Measurements from ENCODE around the gene ZBTB46. TPM values are rescaled to one million over a fixed set of nuclear protein-coding genes. Genes with fewer than 3 reads are reported as not detected.
"Not testable (repeated sequence)": the region's sequence is repeated elsewhere in the genome, so short reads cannot be mapped to it uniquely, and the experiment has no call there.

Gene ZBTB46, protein sequence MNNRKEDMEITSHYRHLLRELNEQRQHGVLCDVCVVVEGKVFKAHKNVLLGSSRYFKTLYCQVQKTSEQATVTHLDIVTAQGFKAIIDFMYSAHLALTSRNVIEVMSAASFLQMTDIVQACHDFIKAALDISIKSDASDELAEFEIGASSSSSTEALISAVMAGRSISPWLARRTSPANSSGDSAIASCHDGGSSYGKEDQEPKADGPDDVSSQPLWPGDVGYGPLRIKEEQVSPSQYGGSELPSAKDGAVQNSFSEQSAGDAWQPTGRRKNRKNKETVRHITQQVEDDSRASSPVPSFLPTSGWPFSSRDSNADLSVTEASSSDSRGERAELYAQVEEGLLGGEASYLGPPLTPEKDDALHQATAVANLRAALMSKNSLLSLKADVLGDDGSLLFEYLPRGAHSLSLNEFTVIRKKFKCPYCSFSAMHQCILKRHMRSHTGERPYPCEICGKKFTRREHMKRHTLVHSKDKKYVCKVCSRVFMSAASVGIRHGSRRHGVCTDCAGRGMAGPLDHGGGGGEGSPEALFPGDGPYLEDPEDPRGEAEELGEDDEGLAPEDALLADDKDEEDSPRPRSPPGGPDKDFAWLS
- 41.2 and 67.4 TPM in 2 replicates for total RNA-seq

DNA sequence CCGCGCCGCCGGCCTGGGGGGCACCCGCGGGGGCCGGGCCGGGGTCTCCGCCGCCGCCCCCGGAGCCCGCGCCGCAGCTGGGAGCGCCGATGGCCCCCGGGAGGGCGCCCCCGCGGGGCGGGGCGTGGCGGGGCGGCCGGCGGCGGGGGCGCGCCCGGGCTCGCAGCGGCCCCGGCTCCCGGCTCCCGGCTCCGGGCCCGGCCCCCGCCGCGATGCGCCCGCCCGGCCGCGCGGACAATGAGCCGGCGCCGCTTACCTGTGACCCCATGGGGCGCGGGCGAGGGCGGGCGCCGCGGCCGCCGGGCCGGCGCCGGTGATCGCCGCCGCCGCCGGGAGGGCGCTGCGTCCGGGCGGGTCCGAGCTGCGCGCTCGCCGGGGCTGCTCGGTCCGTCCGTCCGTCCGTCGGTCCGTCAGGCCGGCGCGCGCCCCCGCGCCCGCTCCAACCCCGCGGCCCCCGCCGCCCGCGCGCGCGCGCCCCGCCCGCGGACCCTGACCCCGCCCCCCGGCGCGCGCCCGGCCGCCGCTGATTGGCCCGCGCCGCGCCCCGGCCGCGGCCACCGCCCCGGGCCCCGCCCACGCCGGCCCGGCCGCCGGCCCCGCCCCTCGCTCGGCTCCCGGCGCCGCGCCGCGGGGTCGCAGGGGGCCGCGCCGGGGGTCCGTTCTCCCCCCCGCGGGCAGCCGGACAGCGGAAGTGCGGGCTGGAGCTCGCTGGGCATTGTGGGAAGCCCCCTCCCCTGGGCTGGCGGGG, at the start of gene ZBTB46:
Gene ZBTB46, minus strand, starts transcription at position 424 of the 748 bp plus-strand sequence. CDS start 40,507 bp downstream, outside the sequence.
- peak; percentile 66 for DNase-seq

GRCh38 chr20:63878899-63879663, 48.0 kb upstream of the ZBTB46 start:
- no peak for DNase-seq

DNA sequence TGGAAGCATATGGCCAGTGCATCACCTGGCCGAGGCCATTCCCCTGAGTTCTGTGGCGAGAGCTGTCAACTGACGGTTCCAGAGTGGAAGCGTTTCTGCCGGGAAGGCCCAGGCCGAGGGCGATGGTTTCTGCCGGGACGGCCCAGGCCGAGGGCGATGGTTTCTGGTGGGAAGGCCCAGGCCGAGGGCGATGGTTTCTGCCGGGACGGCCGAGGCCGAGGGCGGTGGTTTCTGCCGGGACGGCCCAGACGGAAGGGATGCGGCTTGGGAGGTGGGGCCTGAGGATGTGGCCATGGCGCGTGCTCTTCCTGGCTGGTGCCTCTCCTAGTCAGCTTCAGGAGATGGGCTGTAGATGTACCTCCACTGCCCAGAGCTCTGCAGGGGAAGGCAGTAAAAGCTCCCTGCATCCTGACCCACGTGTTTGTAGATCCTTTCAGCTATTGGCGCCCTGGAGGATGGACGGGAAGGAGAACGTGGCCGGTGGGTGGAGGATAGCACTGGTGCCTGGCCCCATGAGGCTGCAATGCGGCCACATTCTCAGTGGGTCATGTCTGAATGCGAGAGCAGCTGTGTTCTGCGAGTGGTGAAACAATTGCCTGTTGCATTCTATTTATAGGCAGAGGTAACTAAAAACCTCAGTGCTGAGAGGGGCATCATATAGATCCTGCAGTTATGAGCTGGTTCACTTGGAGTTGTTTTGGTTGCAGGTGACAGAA, 46.8 kb upstream of the ZBTB46 start:
- no peak for DNase-seq

DNA sequence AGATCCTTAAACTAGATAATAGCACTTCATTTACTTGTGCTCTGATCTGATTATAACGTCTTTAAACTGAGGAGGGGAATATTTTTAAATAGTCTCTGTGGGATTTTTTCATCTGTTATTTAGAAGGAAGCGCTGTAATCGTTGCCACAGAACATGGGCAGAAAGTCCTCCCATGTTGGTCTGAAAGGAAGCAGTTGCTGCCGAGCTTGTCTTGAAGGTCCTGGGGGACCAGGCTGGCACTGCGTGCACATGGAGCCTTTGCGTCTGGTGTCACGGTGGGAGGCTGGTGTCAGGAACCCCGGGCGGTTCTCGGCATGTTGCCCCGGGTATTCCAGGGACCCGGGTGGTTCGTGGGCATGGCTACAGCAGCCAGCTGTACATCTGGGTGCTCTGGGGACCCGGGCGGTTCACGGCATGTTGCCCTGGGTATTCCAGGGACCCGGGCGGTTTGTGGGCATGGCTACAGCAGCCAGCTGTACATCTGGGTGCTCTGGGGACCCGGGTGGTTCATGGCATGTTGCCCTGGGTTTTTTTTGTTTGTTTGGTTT, 45.5 kb upstream of the ZBTB46 start:
- no peak for DNase-seq

DNA sequence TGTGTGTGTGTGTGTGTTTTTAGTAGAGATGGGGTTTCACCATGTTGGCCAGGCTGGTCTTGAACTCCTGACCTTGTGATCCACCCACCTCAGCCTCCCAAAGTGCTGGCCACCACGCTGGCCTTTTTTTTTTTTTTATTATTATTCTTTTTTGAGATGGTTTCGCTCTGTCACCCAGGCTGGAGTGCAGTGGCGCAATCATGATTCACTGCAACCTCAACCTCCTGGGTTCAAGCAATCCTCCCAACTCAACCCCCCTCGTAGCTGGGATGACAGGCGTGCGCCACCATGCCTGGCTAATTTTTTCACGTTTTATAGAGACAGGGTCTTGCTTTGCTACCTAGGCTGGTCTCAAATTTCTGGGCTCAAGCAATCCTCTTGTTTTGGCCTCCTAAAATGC, 43.2 kb upstream of the ZBTB46 start:
- DNase-seq: not testable (repeated sequence)

DNA sequence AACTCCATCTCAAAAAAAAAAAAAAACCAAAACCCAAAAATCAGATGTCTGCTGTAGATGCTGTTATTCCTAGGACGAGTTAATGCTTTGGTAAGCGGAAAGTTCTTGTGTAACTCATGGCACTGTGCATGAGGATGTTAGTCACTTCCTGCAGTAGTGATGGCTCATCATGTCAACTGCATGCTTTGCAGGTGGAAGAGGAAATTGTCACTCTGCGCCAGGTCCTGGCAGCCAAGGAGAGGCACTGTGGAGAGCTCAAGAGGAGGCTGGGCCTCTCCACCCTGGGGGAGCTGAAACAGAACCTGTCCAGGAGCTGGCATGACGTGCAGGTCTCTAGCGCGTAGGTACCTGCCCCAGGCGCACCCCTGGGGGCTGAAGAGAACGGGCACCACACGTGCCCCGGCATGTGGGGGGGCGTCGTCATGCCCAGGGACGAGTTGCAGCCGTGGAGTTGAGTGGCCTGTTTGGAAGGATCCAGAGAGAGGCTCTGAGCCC, 42.5 kb upstream of the ZBTB46 start:
- peak; percentile 97 for DNase-seq

DNA sequence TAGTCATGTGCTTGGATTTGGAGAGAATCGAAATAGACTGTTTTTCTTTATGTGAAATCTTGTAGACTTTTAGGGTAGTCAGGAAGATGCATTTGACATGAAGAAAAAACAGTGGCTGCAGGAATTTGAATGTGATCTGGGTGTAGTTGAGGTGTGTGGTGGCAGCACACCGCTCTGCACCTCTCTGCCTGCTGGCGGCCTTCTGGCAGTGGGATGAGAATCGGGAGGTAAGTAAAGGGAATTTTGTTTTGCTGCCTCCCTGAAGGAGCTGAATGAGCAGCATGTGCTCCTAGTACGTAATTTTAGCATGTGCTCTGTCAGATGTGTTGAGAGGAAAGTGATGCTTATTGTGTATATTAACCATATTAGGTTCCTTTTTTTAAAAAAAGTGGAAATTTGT, 37.2 kb upstream of the ZBTB46 start:
- no peak for DNase-seq

GRCh38 chr20:63867042-63867441, 36.0 kb upstream of the ZBTB46 start:
- not testable (repeated sequence) for DNase-seq

- DNase-seq: peak; percentile 99
These were observed 34.0 kb upstream of the ZBTB46 start, which contains the start of gene TPD52L2 for GRCh38 chr20:63864978-63865640. Gene TPD52L2, plus strand, starts transcription at chr20:63865270. Its CDS starts 96 bp downstream, at chr20:63865366.

DNA sequence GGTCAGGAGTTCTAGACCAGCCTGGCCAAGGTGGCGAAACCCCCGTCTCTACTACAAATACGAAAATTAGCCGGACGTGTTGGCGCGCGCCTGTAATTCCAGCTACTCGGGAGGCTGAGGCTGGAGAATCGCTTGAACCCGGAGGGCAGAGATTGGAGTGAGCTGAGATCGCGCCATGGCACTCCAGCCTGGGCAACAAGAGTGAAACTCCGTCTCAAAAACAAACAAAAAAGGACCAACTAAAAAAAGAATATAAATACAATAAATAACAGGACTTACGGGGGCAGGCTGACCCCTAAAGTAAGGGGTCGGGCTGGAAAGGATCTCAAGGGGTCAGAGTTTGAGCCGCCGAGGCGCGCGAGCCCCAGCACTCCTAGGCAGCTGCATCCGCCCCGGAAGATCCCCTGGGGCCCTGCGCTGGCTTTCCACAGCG, 33.5 kb upstream of the ZBTB46 start:
- DNase-seq: no peak

GRCh38 chr20:63863798-63864544, 32.9 kb upstream of the ZBTB46 start:
- peak; percentile 91 for DNase-seq

DNA sequence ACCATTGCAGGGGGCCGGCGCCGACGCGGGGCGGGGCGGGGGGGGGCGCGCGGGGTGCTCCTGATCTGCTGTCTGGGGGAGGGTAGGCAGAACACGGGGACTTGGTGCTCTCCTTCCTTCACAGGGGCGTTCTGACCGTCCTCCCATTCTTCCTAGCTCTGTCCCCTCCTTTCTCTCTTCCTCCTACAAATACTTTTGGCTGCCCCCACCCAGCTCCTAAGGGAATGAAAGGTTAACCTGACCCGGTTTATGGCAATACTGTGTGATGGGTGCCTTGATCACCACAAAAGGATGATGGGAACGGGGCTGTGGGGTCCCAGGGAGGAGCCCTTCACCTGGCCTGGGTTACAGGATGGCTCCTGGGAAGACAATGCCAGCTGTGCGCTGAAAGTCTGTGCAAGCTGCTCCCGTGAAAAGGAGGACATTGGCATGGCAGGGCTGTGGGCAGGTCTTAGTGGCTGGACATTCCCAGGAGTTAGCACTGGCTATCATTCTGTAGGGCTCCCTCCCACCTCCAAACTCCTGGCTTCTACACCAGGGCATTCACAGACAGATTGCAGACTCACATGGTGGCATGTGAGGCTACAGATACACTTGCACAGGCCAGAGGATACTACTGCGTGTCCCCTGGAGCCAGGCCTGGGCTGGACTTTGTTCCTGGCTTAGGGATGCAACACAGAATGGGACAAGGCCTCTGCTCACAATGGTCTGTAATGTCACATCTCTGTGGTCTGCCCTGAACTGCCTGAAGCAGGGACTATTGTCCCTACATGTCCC, 32.1 kb upstream of the ZBTB46 start:
- DNase-seq: peak; percentile 20

GRCh38 chr20:63861981-63862901, 31.2 kb upstream of the ZBTB46 start:
- no peak for DNase-seq

- DNase-seq: no peak
These were observed 30.4 kb upstream of the ZBTB46 start, which contains the start of gene ABHD16B for GRCh38 chr20:63861365-63861934. Gene ABHD16B, plus strand, starts transcription at chr20:63861498. Its CDS starts 43 bp downstream, at chr20:63861541.

- no peak for DNase-seq
These were observed 29.4 kb upstream of the ZBTB46 start for GRCh38 chr20:63860325-63861051.

DNA sequence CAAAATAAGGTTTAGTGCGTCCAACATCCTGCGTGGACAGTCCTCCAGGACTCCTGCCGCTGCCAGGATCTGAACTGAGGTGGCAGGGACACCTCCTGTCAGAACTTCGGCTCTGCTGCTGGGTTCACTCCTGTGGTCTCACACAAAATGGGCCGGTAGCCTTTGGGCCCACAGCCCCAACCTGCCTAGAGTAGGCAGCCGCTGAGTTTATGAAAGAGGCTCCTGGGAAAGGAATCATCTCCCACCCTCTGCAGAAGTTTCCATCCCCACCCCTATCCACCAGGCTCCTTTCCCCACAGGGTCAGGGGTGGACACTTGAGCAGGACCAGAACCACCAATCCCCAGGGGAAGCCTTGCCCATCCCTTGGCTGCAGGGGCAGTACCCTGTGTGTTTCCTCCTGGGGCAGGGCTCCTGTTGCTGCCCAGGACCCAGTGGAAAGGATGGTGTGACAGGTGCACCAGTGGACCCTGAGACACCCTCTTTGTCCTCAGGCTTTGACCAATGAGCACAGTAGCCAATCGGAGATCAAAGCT, 28.2 kb upstream of the ZBTB46 start:
- no peak for DNase-seq
